Breast epithelium (tissue), 3 donors: ENCODE measurements around the gene BMPER.

Experiments used
- POLR2A ChIP-seq: fragments of 450-650 bp; IDR thresholded peaks from one replicate; pipeline ENCODE4 v1.6.1; 2016; ENCODE audit warnings: antibody characterized with exemption, mild to moderate bottlenecking, moderate library complexity
- POLR2AphosphoS5 ChIP-seq, 3 donors: sonication (generic); formaldehyde crosslinking; IDR thresholded peaks; one replicate each; pipeline ENCODE4 v1.6.1; 2017; ENCODE audit warnings: antibody characterized with exemption in 3 of 3

- TF ChIP-seq POLR2A = no peak
- no peak for TF ChIP-seq POLR2AphosphoS5 (IDR thresholded peaks at IDR 0.05)
Measured at GRCh38 chr7:33888166-33888565, 17.2 kb upstream of the BMPER start.
